GM18498 (cell line): ENCODE measurements around the gene MRPS7.
"Not testable (repeated sequence)": the region's sequence is repeated elsewhere in the genome, so short reads cannot be mapped to it uniquely, and the experiment has no call there.

Source experiments
- ATAC-seq: cut with Tn5 transposase; IDR thresholded peaks from one replicate; pipeline ENCODE4 v1.9.1; 2021; ENCODE audit warnings: mild to moderate bottlenecking, moderate library complexity; ENCODE audit not compliant: unreplicated experiment

The MRPS7 gene

DNA sequence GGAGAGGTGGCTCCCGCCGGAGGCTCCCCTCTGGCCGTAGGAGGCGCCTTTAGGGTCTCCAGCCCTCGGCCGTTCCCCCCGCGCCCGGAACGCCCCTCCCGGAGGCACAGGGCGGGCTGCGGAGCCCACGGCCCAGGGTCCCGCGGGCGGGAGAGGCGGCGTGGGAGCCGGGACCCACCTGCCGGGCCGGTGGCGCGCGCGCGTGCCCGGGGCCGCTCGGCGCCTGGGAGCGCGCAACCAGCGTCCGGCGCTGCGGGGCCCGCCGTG is 9.2 kb downstream of the MRPS7 start, which contains the start of gene MIF4GD:
MIF4GD (minus strand) TSS at position 266 of the 267 bp plus-strand sequence. CDS start 1,036 bp downstream, outside the sequence.
- no peak for ATAC-seq

DNA sequence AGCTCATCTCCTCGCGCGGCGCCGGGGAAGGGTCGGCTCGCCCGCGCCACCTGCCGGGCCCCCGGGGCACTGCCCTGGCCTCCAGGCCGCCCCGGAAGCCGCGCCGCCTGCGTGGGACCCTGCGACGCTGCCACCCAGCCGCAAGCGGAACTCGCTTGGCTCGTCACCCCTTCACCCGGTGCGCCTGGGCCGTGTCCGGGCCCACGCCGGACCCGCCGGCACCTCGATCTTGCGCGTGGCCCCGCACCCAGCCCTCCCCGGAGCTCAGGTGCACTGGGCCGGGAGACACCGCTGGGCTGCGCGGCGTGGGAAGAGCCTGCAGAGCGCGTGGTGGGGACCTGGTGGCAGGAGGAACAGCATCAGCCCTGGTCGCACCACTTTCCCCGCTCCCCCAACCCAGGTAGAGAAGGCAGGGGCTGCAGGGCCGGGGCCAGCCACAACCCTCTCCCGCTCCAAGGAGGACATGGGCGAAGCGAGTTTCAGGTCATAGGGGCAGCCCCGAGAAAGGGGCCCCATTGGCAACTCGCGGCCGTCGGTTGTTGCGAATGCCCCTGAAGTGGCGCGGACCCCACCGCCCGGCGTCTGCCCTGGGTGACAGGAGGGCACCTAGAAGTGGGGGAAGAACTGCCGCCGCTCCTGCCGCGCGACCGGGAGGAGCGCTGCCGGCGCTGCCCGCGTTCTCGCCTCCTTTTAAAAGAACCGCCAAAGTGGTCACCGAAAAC is 9.7 kb downstream of the MRPS7 start:
- ATAC-seq: peak; percentile 81

DNA sequence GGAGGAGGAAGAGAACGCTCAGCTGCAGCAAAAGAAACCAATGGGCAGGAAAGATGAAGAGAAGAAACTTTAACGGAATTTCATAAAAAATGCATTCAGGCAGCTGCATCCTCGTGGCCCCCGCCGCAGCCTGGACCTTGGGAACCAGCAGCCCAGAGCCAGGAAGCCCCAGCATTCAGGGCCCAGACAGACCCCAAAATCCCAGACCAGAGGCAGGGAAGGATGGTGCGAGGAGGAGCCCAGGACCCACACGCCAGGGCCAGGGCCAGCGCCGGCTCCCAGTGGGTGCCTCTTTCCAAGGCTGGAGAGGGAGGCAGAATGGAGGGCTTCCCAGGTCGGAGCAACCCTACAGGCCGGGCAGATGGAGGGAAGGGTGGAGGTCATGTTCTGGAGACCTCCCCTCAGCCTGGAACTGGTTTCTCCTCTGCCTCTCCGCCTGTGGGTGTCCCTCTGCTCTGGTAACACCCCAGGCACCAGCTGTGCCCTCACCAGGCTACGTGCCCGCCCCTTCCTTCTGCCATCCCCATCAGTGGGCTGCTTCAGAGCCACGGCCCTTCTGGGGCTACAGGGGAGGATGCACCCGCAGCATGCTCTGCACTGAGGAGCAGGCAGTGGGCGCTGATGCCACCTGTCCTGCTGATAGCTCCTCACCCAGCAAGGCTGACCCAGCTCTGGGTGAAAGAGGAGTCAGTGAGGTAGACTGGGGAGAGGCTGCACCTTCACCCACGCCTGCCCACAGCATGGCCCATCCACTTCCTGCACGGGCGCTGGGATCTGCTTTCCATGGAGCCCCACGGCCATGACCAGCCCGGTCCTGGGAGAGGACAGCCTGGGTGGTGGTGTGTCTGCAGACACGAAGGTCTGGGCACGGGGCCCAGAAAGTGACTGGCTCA is 10.5 kb downstream of the MRPS7 start:
- ATAC-seq: no peak

DNA sequence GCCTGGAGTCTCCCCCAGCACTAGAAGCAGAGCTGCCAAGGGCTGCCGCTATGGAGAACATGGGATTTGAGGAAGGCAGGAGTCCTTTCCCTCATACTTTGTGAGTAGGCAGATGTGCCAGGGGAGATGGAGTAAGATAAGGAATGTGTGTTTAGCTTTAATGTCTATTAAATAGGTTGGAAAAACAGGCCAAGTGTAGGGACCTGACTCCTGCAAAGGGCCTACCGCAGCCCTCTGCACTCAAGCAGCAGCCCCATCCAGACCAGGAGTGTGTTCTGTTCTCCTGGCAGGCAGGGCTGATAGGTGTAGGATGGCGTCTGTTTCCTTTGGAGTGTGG is 11.1 kb downstream of the MRPS7 start:
- ATAC-seq: no peak

DNA sequence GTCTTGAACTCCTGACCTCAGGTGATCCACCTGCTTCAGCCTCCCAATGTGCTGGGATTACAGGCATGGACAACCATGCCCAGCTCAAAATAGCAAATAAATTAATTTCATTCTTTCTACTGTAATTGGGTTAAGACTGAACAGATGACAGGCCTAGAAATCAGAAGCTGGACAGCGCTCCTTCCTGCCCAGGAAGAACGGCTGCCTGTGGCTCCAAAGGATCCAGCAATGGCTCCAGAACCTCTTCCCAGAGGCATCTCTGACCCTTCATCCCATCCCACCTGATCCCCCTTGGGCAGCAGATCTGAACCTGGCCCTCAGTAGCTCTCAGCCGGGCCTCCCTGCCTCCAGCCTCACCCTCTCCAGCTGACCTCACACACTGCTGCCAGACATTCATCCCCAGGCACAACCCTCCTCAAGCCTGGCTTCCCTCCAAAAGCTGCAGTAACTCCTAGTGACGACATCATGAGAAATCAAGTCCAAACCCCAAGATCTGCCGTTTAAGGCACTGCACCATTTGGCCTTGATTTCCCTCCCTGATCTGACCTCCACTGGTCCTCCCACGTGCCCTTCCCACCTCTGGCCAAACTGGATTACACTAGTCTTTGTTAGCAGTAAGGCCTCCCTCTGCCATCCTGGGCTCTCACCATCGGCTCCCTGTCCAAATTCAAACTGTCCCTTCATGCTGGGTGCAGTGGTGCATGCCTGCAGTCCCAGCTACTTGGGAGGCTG is 12.5 kb downstream of the MRPS7 start:
- no peak for ATAC-seq

DNA sequence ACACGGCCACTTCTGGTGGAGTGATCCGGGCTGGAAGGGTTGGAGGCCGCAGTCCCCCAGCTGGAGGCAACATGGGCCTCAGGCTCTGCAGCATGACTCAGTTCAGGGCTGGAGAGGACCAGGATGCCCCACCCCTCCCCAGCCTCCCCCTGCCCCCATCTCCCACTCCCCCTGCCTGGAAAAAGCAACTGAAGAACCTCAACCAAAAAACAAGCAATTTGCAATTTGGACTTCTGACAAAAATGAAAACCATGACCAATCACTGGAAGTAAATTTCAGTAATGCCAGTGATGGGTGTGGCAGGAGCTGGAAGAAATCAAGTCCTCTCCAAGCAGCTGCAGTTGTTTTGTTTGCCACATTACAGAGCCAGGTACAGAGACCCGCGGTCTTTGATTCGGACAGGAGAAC is 16.0 kb downstream of the MRPS7 start:
- no peak for ATAC-seq

DNA sequence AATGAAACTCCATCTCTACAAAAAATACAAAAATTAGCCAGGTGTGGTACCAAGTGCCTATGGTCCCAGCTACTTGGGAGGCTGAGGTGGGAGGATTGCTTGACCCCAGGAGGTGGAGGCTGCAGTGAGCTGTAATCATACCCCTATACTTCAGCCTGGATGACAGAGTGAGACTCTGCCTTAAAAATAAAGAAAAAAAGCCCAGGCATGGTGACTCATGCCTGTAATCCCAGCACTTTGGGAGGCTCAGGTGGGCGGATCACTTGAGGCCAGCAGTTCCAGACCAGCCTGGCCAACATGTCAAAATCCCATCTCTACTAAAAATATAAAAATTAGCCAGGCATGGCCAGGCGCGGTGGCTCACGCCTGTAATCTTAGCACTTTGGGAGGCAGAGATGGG is 18.5 kb downstream of the MRPS7 start:
- ATAC-seq: not testable (repeated sequence)

DNA sequence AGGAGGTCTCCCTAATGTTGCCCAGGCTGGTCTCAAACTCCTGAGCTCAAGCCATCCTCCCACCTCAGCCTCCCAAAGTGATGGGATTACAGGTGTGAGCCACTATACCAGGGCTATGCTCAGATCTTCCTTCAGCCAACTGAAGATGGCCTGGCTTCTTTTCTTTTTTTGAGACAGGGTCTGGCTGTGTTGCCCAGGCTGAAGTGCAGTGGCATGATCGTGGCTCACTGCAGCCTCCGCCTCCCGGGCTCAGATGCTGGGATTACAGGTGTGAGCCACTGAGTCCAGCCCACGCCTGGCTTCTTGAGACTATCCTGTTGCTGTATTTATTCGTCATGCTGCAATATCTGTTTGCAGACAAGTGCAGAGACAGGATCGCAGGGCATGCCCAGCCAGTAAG is 23.4 kb downstream of the MRPS7 start:
- ATAC-seq: no peak

DNA sequence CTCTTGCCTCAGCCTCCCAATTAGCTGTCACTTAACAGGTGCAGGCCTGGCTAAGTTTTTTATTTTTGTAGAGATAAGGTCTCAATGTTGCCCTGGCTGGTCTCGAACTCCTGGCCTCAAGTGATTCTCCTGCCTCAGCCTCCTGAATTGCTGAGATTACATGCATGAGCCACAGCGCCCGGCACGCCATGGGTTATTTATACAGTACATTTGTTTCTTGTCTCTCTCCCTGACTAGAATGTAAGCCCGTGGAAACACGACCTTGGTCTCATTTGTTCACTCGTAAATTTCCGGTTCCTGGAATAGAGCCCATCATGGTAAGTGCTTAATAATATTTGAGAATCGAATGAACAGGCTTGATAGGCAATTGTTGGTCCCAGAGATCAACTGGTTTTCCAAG is 25.5 kb downstream of the MRPS7 start:
- no peak for ATAC-seq

DNA sequence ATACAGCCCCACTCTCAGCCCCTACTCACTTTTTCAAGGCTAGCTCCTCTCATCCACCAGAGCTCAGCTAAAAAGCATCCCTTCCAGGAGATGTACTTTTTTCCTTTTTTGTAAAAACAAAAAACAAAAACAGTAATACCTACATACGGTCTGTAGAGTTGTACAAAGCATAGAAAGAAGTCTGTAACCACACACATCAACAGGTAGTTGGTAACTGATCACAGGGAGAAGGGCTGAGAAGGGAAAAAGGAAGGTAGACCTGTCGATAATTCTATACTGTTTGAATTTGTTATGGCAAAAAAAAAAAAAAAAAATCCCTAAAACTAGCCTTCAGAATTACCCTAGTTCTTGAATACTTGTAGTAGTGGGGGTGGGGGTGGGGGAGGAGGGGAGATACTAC is 26.7 kb downstream of the MRPS7 start:
- ATAC-seq: no peak

DNA sequence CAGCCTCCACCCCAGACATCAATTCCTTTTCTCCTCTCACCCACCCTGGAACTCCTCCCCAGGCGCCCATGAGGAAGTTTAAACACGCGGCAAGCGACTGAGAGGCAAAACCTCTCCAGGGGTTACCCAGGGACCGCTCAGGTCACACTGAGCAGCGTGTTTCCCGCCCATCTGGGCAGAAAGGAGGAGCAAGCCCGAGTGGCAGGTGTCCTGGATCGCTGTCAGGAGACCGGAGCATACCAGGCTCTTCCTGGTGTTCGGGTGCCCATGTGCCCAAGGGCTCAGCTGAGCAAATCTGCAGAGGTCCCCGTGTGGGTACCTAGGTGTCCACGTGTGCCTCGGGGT is 27.1 kb downstream of the MRPS7 start:
- peak; percentile 17 for ATAC-seq

DNA sequence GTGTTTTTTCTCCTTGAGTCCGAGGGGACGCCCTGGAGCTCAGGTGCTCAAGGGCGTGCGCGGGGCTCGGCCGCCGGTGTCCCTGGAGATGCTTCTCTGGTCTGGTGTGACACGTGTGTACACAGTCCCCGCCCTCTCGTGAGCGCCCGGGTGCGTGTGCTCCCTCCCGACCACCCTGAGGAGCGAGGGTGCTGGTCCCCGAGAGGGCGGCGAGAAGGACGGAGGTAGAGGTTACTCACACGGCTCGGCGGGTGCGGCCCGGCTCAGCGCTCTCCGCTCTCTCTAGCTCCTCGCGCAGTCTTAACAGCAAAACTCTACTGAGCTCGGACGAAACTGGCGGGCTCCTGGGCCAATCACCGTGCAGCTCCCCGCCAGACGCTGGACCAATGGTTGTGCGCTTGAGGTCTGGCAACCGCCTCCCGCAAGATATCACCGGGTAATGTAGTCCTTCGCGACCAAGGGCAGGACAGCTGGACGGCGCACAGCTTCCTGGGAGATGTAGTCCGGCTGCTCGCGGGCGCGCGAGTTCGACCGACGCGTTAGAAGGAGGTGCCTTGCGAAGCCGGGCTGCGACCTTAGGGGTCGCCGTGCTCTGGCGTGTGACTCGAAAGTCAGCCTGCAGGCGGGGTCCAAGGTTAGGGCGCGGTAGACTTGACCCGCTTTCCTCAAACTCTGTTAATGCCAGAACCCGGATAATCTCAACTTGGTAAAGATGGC is 27.6 kb downstream of the MRPS7 start, which contains the start of gene SLC25A19:
SLC25A19 (minus strand) TSS at position 319 of the 717 bp plus-strand sequence. CDS start 2,669 bp downstream, outside the sequence.
- ATAC-seq: peak; percentile 89

DNA sequence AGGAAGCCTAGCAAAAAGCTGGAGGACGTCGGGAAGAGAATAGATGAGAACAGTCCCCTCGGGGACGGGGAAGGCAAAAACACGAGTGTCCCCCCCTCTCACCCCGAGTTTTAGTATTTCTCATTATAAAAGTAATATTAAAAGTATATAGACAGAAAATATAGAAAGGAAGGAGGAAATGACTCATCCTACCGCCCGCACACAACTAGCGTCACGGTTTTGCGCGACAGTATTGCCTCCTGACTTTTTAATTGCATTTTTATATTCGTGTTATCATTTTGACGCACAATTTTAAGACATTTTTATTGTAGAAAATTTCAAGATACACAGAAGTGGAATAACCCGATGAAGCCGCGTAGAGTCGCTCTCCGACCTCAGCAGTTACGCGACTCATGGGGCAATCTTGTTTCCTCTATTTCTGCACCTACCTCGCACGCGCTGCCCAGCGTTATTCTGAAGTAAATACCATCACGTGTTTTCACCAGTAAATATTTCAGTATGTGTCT is 28.2 kb downstream of the MRPS7 start:
- peak; percentile 32 for ATAC-seq

DNA sequence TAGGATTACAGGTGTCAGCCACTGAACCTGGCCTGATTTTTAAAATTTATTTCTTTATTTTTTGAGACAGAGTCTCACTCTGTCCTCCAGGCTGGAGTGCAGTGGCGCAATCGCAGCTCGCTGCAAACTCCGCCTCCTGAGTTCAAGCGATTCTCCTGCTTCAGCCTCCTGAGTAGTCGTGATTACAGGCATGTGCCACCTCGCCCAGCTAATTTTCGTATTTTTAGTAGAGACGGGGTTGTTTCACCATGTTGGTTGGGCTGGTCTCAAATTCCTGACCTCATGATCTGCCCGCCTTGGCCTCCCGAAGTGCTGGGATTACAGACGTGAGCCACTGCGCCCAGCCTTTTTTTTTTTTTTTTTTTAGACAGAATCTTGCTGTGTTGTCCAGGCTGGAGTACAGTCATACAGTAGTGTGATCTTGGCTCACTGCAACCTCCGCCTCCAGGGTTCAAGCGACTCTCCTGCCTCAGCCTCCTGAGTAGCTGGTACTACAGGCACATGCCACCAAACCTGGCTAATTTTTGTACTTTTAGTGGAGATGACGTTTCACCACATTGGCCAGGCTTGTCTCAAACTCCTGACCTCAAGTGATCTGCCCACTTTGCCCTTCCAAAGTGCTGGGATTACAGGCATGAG is 31.2 kb downstream of the MRPS7 start:
- ATAC-seq: not testable (repeated sequence)

DNA sequence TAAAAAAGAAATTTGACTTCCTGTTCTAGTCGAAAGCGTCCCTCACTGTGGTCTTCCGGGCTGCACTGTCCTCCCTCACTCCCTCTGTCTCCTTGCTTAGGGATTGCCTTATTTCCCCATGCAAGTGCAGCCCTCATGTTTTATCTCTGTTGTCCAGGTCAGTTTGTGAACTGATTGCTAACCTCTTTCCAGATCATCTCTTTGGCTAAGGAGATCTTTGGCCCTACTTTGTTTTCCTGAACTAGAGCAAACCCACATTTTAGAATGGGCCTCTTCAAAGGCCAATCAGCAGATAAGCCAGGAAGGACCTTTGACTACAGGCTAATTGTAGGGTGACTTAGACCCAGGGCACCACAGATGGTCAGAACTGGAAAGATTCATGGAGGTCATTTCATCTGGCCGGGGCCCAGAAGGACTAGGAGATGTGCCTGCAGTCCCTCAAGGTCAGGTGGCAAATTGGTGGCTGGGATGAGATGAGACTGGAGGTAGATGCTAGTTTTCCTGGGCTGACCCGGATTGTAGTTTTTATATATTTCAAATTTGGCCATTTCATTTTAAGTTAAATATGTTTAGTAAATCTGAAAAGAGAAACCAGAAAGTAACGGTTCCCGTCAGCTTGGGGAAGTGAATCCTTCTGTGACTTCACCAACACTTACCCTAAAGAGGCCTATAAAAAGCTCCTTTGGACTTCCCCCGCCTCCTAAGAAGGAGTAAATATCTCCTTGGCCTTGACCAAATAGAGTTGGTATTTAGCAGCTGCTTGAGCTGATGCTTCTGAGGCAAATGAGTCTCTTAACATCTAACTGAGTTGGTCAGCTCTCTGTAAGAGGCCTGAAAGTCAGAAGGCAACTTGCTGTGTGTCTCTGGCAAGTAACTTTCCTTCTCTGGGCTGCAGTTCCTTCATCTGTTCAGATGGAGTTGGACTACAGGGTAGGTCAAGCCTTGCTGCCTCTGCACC is 33.8 kb downstream of the MRPS7 start:
- ATAC-seq: peak; percentile 66

DNA sequence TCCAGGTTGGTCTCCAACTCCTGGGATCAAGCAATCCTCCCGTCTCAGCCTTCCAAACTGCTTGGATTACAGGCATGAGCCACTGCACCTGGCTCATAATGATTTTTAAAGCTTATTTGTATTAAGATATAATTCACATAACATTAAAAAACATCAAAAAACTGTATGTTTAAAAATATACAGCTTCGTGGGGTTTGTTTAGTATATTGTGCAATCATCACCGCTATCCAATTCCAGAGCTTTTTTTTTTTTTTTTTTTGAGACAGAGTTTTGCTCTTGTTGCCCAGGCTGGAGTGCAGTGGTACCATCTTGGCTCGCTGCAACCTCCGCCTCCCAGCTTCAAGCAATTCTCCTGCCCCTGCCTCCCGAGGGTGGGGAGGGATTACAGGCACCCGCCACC is 38.6 kb downstream of the MRPS7 start:
- ATAC-seq: no peak

DNA sequence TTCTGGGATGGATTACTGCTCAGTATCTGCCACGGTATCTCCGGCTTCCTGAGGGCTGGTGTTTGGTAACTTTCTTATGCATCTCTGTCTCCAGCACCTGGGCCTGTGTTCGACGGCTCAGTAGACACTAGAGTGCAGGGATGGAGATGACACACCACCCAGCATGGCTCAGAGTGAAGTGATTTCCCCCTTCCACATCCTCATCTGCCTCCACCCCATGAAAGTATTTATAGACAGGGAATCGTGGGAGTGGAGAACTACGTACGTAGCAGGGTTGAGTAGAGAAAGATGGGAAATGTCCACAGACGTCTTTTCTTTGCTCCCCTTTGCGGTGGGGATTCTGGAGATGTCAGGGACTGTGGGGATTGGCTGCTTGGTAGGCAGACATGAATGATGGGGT is 39.4 kb downstream of the MRPS7 start:
- ATAC-seq: no peak

DNA sequence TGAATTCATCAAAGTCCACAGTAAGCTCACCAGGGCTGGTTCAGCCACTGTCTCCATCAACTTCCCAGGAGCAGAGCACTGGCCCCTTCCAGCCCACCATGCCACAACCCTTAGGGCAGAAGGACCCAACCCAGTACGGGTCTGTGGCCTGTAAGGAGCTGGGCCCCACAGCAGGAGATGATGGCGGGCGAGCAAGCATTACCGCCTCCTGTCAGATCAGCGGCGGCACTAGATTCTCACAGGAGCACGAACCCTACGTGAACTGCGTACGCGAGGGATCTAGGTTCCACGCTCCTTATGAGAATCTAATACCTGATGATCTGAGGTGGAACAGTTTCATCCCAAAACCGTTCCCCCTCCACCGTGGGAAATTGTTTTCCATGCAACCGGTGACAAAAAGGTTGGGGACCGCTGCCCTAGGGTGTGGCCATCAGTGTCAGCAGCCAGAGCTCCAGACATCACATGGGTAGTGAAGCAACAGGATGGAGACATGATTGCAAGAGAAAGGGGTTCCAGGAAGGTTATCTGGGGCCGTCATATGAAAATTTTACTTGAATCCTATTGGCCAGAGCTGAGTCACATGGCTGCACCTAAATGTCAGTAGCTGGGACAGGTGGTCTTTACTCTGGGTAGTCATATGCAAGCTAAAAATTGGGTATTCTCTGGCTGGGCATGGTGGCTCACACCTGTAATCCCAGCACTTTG is 40.0 kb downstream of the MRPS7 start:
- ATAC-seq: no peak
